BE2C (cell line): Measurements from ENCODE around the gene SIVA1.

ENCODE experiments used
- DNase-seq: peaks from one replicate; pipeline ENCODE4 v3.0.0-alpha.2; 2020
- H3K27me3 ChIP-seq: fragments of 250-450 bp; sonication (Bioruptor Pico); 2 replicates; pipeline ENCODE4 v1.5.1; 2020; ENCODE audit warnings: mild to moderate bottlenecking
- H3K36me3 ChIP-seq: fragments of 250-450 bp; sonication (Bioruptor Pico); 2 replicates; pipeline ENCODE4 v1.5.1; 2020; ENCODE audit warnings: mild to moderate bottlenecking
- H3K4me1 ChIP-seq: fragments of 250-450 bp; sonication (Bioruptor Pico); 2 replicates; pipeline ENCODE4 v1.5.1; 2020
- H3K4me3 ChIP-seq: 2 replicates; pipeline ENCODE4 v1.5.1; 2011; ENCODE audit warnings: low read depth, low read length
- H3K9me3 ChIP-seq: fragments of 250-450 bp; sonication (Bioruptor Pico); 2 replicates; pipeline ENCODE4 v1.5.1; 2020
- CTCF ChIP-seq: IDR thresholded peaks from 2 replicates; pipeline ENCODE4 v1.5.1; 2012; ENCODE audit warnings: mild to moderate bottlenecking, low read depth, low read length

SIVA1 gene

DNA sequence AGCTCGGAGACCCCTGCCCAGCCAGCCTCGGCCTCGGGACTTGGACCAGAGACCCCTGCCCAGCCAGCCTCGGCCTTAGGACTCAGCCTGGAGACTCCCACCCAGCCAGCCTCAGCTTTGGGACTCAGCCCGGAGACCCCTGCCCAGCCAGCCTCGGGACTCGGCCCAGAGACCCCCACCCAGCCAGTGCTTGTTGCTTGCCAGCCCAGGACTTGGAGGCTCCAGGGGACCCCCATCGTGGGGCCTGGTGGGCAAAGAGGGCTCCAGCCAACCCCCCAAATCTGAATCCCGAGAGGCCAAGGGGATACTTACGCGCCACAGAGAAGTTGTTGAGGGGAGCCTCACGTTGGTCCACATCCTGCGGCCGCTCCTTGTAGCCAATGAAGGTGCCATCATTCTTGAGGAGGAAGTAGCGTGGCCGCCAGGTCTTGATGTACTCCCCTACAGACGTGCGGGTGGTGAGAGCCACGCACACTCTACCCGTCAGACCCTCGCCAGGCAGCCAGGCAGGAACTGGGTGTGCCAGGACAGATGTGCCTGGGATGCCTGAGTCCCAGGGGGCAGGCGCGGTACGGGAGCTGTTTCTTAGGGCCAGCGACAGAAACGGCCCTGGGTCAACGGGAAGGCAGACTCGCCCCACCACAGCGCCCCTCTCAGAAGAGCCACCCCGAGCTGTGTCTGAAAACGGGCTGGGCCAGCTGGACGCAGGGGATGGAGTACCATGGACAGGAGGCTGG is 27.0 kb downstream of the SIVA1 start:
- H3K36me3 ChIP-seq = peaks cover 12% of the 10 kb centered on the region; the same call in 1 of the 2 replicates
- DNase-seq = no peak
- H3K4me1 ChIP-seq = no peaks in the 10 kb centered on the region
- no peaks in the 10 kb centered on the region for H3K27me3 ChIP-seq
- H3K4me3 ChIP-seq = no peak overlapping the region
- H3K9me3 ChIP-seq = no peaks in the 10 kb centered on the region
- TF ChIP-seq CTCF = no peak

GRCh38 chr14:104780513-104781030 is 27.6 kb downstream of the SIVA1 start:
- Histone ChIP-seq H3K27me3 (no peaks in the 10 kb centered on the region), H3K9me3 (no peaks in the 10 kb centered on the region), H3K4me3 (no peak overlapping the region), H3K4me1 (no peaks in the 10 kb centered on the region), H3K36me3 (peaks cover 7% of the 10 kb centered on the region; the same call in 1 of the 2 replicates)
- no peak for TF ChIP-seq CTCF
- DNase-seq = no peak

GRCh38 chr14:104781271-104782077 is 28.5 kb downstream of the SIVA1 start:
- Histone ChIP-seq H3K36me3 (peaks cover 6% of the 10 kb centered on the region; the same call in 1 of the 2 replicates), H3K4me3 (no peak overlapping the region), H3K4me1 (no peaks in the 10 kb centered on the region), H3K27me3 (no peaks in the 10 kb centered on the region), H3K9me3 (no peaks in the 10 kb centered on the region)
- DNase-seq = no peak
- TF ChIP-seq CTCF = no peak

GRCh38 chr14:104782086-104782807 is 29.3 kb downstream of the SIVA1 start:
- no peaks in the 10 kb centered on the region for H3K9me3 ChIP-seq
- H3K4me3 ChIP-seq = no peak overlapping the region
- TF ChIP-seq CTCF = no peak
- H3K4me1 ChIP-seq = no peaks in the 10 kb centered on the region
- DNase-seq = no peak
- H3K27me3 ChIP-seq = no peaks in the 10 kb centered on the region
- H3K36me3 ChIP-seq = peaks cover 6% of the 10 kb centered on the region; the same call in 1 of the 2 replicates

DNA sequence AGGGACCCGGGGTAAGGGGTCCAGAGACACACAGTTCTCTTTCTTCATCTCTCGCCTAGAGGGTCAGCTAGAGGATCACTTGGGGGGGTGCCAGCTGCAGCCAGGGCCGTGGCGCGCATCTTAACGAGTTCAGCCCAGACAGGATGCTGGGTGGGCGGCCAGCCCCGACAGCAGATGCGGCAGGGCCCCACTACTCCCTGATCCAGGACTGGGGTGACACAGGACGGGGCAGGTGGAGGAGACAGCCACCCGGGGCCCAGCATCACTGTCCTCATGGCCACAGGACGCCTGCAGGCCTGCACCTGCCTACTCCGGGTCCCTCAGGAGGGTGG is 29.8 kb downstream of the SIVA1 start:
- TF ChIP-seq CTCF = no peak
- H3K36me3 ChIP-seq = peaks cover 3% of the 10 kb centered on the region; the same call in 1 of the 2 replicates
- H3K4me1 ChIP-seq = no peaks in the 10 kb centered on the region
- H3K9me3 ChIP-seq = no peaks in the 10 kb centered on the region
- DNase-seq = no peak
- no peaks in the 10 kb centered on the region for H3K27me3 ChIP-seq
- H3K4me3 ChIP-seq = no peak overlapping the region
